ENCODE results near the gene ATP5MK.

- TF ChIP-seq PRDM15 (CRISPR knock-in tag; IDR thresholded peaks at IDR 0.05) (no peak), CREB1 (CRISPR knock-in tag; IDR thresholded peaks at IDR 0.05) (no peak), FOXK1 (CRISPR knock-in tag; IDR thresholded peaks at IDR 0.05) (no peak), CTCF (IDR thresholded peaks at IDR 0.05) (no peak), MAX (CRISPR knock-in tag; IDR thresholded peaks at IDR 0.05) (no peak), ATF1 (CRISPR knock-in tag; IDR thresholded peaks at IDR 0.05) (no peak), E2F5 (CRISPR knock-in tag; IDR thresholded peaks at IDR 0.05) (no peak), NFE2L1 (CRISPR knock-in tag; IDR thresholded peaks at IDR 0.05) (no peak), TCF7 (CRISPR knock-in tag; IDR thresholded peaks at IDR 0.05; ENCODE audit: low read depth) (no peak), USF2 (CRISPR knock-in tag; IDR thresholded peaks at IDR 0.05) (no peak), E2F1 (CRISPR knock-in tag; IDR thresholded peaks at IDR 0.05) (no peak), NFATC4 (CRISPR knock-in tag; IDR thresholded peaks at IDR 0.05) (no peak), ELF4 (CRISPR knock-in tag; IDR thresholded peaks at IDR 0.05; ENCODE audit: low read depth) (no peak)
These were observed 46.1 kb downstream of the ATP5MK start for GRCh38 chr10:103350175-103350516.
